G401 (cell line): ENCODE data around the gene PCK1. TPM values are rescaled to one million over a fixed set of nuclear protein-coding genes. Genes with fewer than 3 reads are reported as not detected.

ENCODE experiments used
- DNase-seq: peaks from one replicate; pipeline ENCODE4 v3.0.0-alpha.2; 2015; ENCODE audit warnings: low spot score
- in situ Hi-C: cut with HindIII; loops from 2 replicates; pipeline ENCODE4 v1.10.0; 2016; ENCODE audit warnings: low sequenced_read_pairs, mixed read lengths
- total RNA-seq: library from RNA; depleted of rRNA; stranded (reverse); fragments of >200 nt; shearing (Covaris generic); gene quantifications from 2 replicates; pipeline ENCODE4 v1.2.3, GENCODE V29; 2014

PCK1 gene
- total RNA-seq, 1 experiment from 2014 or later: not detected

DNA sequence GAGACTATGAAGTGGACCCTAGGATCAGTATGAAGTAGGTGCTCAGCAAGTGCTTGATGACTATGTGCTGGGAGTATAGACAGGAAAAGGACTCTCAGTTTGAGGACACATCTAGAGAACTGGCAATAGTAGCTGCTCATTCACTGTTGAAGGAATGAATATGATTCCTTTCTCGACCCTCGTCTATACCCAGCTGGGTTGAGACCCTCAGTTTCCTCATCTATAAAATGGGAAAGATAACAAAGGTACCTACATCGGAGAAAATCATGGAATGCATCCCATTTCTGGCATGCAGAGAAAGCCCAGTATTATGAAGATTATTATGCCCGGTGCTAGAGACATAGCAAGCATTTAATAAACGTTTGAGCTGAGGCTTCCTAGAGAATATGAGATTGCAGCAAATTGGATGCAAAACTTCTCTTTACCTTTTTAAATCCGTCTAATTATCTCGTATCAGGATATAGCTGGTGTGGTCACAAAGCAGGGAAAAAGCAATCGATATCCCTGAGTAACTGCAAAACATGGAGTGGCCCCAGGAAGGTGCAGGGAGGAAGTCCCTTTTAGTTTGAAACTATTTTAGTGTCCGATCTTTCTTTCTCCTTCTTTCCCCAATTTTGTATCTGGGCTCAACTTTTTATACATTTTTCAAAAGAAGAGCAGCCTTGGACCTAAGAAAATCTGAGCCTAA lies 2.8 kb upstream of the PCK1 start:
- in situ Hi-C loops: no loop called here
- DNase-seq: no peak

DNA sequence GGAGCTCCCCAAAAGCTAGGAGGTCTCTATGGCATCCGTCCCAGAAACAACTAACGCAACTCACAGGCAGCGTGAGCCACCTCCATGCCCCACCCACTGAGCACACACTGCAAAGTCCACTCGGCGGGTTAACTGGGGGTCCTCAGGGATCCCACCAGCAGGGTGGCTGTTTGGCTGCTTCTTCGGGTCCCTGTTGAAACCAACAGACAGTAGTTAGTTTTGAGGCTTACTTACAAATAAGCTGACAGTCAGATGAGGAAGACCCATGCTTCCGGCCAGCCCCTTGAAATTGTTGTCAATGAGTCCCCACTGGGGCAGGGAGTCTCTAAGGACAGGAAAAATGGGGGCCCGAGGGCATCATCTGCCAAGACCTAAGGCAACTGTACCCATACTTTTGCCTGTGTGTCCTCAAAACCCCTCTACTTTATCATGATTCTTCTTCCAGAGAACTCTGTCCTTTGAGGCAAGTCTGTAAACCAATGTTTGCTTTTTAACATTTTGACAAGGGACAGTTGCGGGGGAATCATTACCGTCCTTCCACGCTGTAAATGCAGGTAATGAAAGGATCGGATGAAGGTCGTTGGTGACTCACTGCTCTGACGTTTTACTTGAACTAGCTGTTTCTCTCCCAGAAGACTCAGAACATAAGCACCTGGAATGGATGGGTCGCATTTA lies 2.2 kb upstream of the PCK1 start:
- in situ Hi-C loops: no loop called here

DNA sequence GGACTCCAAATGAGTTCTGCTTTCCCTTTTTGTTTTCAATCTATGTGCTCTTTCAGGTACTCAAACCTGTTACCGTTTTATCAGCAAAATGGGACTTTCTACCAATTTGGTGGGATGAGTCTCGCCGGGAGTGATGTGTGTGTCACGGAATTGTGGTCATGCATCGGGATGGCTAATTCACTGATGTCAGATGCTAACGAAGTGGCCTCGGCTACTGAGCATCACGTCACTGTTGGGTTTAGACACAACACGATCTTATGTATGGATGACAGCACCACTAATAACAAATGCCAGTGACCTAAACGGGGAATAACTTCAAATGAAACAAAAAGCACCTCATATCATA lies 1.6 kb upstream of the PCK1 start:
- in situ Hi-C loops: no loop called here
- no peak for DNase-seq

More for the DNA sequence above, 2.2 kb upstream of the PCK1 start:
- no peak for DNase-seq

DNA sequence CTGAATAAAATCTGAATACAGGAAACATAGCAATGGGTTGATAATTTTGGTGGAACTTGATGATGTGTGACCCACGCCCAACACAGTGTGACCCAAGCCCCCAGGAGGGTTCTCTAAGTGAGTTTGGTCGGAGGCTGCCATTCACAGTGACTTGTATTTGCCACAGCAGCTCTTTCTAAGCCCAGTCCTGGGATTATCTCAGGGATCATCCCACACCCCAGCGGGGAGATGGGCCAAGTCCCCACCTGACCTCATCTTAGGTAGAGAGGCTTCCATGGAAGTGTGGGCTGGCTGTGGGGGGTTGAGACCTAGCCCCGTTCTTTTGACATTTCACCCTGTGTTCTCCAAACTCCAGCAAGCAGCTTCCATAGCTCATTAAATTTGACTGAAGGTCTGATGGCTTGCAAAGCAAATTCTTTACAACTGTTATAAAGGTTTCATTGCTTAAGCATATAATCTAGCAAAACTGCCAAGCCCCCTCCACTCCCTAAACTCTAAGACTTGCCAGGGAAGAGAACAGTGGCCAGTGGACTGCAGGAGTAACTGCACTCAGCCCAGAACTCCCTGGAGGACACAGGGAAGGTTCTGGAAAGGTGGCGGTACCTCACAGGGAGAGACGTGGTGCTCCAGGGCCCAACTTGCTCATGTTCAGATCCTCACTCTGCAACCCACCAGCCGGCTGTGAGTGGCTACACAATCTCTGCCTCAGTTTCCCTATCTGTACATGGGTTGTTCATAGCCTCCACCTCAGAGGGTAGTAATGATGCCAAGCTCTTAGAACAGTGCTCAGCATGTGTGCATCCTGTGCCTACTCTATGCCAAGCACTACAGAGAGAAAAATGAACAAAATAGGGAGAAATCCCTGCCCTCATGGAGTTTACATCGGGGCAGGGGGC lies 1.0 kb upstream of the PCK1 start:
- in situ Hi-C loops: no loop called here
- DNase-seq: no peak

DNA sequence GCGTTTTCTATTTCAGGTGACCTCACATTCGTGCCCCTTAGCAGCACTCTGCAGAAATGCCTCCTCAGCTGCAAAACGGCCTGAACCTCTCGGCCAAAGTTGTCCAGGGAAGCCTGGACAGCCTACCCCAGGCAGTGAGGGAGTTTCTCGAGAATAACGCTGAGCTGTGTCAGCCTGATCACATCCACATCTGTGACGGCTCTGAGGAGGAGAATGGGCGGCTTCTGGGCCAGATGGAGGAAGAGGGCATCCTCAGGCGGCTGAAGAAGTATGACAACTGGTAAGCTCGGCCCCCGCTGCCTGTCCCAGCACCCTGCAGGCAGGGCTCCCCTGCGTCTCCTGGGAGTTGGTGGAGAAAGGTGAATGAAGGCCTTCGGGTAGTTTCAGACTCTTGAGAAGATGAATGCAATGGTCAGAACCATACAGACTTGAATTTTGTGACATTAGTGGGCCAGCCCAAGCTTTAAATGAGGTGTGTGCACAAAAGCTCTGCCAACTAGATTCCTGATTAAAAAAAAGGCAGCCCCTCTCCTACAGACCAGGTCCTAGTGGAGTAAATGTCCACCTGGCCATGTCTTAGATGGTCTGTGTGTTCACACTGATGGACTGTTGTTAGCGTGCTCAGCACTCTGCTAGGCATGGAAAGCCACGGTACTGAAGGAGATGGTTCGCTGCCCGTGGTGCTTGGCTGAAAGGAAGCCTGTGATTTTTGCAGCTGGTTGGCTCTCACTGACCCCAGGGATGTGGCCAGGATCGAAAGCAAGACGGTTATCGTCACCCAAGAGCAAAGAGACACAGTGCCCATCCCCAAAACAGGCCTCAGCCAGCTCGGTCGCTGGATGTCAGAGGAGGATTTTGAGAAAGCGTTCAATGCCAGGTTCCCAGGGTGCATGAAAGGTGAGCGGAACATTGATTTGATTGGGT lies 708 bp downstream of the PCK1 start:
- in situ Hi-C loops: no loop called here
- no peak for DNase-seq

DNA sequence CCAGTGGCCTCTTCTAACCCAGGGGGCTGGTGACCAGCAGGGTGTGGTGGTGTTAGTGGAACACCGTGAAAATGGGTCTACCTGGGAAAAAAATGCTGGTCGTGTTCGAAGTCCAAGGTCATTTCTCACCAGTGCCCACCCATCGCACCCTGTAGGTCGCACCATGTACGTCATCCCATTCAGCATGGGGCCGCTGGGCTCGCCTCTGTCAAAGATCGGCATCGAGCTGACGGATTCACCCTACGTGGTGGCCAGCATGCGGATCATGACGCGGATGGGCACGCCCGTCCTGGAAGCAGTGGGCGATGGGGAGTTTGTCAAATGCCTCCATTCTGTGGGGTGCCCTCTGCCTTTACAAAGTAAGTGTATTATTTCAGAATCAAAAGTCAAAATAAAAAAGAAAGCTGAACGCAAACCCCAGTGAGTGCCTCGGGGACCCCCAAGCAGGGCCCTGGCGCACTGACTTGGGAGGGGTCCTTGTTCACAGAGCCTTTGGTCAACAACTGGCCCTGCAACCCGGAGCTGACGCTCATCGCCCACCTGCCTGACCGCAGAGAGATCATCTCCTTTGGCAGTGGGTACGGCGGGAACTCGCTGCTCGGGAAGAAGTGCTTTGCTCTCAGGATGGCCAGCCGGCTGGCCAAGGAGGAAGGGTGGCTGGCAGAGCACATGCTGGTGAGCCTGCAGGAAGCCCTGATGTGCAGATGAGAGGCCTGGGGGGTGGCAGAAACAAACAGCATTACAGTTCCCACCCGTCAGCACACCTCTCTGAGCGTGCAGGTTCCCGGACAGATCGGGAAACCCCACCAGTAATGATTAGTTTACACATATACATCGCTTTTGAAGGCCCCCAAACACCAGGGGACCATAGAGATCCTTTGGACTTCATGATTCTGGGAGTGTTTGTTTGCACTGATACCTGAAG lies 1.9 kb downstream of the PCK1 start:
- in situ Hi-C loops: no loop called here
- DNase-seq: no peak

DNA sequence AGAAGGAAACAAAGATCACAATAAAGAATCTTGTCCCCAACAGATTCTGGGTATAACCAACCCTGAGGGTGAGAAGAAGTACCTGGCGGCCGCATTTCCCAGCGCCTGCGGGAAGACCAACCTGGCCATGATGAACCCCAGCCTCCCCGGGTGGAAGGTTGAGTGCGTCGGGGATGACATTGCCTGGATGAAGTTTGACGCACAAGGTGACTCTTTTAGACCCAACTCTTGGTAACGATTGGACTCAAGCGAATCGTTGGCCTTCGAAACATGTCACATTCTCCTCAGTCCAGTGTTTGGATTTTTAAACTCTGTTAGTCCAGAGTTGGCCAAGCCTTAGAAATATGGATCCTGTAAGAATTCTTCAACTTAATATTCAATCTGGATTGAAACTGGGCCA lies 2.6 kb downstream of the PCK1 start:
- in situ Hi-C loops: no loop called here

DNA sequence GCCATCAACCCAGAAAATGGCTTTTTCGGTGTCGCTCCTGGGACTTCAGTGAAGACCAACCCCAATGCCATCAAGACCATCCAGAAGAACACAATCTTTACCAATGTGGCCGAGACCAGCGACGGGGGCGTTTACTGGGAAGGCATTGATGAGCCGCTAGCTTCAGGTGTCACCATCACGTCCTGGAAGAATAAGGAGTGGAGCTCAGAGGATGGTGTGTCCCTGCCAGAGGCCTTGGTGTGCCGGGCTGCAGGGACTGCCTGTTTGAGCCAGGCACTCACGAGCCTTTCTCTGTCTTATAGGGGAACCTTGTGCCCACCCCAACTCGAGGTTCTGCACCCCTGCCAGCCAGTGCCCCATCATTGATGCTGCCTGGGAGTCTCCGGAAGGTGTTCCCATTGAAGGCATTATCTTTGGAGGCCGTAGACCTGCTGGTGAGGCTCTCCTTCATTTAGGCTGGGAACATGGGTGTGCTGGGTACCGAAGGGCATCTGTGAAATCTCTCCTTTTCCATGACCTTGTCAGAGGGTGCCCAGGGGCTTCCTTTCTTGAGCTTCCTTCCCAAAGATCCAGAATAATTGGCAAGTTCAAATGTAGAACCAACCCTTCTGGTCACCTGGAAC lies 3.4 kb downstream of the PCK1 start:
- no peak for DNase-seq
- in situ Hi-C loops: no loop called here

More for the DNA sequence above, 2.6 kb downstream of the PCK1 start:
- DNase-seq: no peak

DNA sequence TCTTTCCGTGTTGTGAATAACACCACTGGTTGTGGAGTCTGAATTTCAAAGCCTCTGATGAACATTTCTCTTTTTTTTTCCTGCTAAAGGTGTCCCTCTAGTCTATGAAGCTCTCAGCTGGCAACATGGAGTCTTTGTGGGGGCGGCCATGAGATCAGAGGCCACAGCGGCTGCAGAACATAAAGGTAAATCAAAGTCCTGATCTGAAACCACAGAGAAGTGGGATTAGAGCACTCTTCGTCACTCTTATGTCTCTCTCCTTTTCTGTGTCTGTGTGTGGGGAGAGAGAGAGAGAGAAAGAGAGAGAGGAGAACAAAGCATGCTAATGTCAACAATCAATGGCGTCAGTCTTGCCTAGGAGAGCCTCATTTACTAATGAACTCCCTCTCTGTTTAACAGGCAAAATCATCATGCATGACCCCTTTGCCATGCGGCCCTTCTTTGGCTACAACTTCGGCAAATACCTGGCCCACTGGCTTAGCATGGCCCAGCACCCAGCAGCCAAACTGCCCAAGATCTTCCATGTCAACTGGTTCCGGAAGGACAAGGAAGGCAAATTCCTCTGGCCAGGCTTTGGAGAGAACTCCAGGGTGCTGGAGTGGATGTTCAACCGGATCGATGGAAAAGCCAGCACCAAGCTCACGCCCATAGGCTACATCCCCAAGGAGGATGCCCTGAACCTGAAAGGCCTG lies 4.2 kb downstream of the PCK1 start:
- in situ Hi-C loops: no loop called here
- no peak for DNase-seq

DNA sequence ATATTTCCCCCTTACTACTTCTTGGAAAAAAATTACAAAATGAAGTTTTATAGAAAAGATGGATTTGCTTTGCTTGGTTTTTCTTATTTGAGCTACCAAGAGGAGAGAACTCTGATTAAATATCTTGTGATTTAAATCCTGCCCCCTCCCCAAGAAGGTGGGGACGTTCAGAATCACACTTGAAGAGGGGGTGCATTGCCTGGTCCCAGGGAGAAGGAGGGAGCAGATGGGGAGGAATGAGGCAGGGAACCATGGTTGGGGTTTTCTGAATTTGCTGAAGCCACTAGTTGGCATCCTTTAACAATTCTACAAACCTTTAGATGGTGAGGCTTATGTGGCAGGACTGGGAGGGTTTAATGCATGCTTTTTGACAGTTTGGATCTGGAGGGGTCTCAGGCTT lies 5.5 kb downstream of the PCK1 start:
- in situ Hi-C loops: no loop called here
- DNase-seq: no peak

DNA sequence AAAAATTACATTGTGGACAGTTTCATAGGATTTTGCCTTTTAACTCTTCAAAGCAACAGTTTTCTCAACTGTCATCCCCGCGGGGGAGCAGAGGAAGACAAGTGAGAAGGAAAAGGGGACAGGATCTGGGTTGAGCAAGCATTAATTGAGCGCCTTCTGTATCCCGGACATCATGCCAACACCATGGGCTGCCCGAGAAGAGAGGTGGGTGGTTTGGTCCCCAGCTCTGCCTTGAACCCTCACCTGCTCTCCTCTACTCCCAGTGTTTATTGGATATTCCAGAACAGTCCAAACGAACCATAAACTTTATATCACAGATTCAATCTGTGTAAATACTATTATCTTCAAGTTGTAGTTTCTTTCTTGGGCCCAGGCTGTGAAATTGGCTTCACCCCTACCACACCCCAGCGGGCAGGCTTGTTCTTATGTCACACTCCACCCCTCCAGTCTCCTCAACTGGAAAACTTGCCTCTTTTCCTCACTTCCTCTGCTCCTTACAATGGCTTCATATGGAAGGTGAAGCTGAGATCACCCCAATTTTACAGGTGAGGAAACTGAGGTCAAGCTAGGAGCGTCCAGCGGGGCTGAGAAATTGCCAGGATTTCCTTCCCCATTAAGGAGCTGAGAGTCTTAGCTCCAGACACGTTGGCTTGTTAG lies 6.0 kb downstream of the PCK1 start:
- no peak for DNase-seq
- in situ Hi-C loops: no loop called here

DNA sequence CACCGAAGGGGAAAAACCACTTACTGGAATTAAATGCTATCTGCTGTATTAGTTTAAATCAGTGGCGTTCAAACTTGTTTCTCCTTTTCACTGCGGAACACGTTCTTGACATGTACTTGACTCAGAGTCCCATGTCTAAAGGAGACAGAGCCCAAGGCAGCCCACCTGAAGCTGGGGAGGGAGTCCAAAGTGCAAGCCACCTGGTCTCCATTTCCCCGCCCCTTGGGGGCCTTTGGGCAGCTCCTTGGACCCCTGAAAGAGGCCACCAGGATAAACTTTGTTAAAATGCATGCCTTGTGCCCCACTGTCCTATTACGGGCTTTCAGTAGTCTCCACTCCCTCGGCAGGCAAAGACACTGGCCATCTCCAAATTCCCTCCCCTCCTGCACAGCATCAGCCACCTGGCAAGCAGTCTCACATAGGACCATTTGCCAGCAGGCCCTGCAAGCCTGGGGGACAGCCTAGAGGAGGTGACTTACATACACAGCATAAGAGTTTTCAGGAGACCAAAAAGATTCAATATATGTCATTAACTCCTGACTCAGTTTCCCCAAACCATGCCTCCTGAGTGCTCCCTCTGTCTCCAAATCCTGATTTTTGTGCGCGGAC lies 6.7 kb downstream of the PCK1 start:
- in situ Hi-C loops: no loop called here
- no peak for DNase-seq

DNA sequence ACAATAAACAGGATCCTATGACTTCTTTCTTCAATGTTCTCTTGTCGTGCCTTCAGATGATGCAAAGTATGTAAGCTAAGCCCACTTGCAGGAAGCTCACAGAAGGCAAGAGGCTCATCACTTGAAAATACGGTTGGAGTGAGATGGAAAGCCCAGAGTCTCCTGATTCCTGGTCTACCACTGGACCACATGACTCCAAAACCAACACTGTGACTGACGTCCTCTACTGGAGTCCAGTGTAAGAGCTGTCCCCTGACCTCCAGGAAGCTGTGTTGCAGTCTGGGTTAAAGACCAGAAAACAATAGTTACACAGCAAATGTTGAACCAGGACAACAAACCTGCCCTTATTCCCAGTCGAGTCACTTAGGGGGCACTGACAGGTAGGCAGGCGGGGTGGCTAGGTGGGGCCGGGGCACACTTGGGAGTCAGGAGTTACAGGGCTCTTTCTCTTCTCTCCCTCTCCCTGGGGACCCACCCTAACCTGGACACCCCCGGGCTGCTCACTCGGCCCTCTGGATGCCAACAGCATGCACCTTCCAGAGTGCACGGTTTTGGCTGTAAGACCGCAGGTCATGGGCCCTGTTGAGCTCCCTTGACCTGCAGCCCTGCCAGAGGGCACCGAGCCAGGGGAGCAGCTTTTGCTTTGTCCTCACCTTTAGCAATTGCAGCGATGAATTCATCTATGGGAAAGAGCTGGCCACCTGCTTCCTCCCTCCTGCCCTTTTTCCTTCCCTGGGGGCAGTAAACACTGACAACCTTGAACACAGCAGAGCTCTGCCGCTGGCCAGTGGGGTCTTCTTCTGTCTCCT lies 7.4 kb downstream of the PCK1 start:
- no peak for DNase-seq
- in situ Hi-C loops: no loop called here

DNA sequence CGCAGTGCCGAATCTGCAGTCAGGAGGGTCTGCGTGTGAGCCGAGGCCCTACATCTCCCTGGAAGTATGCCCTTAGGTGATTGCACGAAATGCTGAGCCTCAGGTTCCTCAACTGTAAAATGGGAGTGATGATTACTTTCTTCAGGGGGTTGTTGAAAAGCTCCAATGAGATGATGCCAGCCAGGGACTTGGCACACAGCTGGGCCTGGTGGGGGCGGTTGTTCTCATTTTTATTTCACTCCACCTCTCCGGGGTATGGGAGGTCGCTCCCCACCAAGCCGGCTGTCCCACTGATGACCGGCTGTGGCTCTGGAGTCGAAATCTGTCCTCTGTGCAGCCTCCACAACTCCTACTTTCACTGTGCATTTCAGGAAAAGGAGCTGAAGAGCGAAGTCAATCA lies 8.1 kb downstream of the PCK1 start:
- in situ Hi-C loops: no loop called here

DNA sequence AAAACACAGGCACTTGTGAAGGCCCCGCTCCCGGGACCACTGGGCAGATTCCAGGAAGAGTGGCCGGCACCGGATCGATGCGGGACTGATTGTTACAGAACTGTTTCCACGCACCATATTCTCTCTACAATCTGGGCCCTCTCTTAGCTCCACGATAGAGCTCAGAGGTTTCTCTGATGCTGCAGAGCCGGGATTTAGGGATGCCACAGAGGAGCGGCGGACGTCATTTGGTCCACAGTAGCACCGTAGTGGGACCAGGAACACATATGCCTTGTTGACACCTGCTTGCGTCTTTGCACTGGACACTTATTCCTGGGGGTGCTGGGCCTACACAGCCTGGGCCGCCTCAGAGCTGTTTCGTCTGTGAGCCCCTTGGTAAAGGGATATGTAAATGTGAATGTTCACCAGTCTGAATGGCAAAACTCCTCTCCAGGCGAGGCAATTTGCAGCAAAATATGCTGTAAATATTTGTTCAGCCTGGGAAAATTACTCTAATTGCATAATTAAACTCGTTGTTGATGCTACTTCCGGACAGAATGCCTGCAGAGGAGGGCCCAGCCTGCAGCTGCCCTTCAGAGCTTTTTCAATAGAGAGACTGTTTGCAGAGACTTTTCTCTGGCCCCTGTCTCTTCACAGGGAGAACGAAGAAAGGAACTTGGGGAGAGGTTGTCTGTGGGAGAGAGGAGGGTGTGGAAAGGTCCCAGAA lies 9.4 kb downstream of the PCK1 start:
- in situ Hi-C loops: no loop called here

More for the DNA sequence above, 8.1 kb downstream of the PCK1 start:
- no peak for DNase-seq

More for the DNA sequence above, 9.4 kb downstream of the PCK1 start:
- DNase-seq: no peak
